Stomach (tissue), 19 donors: ENCODE data around the gene FOXJ2. TPM values are rescaled to one million over a fixed set of nuclear protein-coding genes. Genes with fewer than 3 reads are reported as not detected.
"Not testable (repeated sequence)": the region's sequence is repeated elsewhere in the genome, so short reads cannot be mapped to it uniquely, and the experiment has no call there.

Experiments
- DNase-seq, 2 donors: peaks; one replicate each; pipeline versions ENCODE4 v3.0.0 to v3.0.0-alpha.2; 2013 to 2019
- H3K27ac ChIP-seq, 5 donors: fragments of 200-600 bp in 4 of 5; sonication (generic) in 4 of 5; one replicate each; pipeline ENCODE4 v1.5.1; 2013 to 2019; ENCODE audit warnings: mild to moderate bottlenecking in 1 of 5, moderate library complexity in 1 of 5
- H3K27me3 ChIP-seq, 3 donors: fragments of 200-600 bp; sonication (generic); one replicate each; pipeline ENCODE4 v1.5.1; 2017 to 2019; ENCODE audit warnings: mixed run types in 1 of 3
- H3K36me3 ChIP-seq, 4 donors: fragments of 200-600 bp; sonication (generic); 1 replicate in 3 of 4; 2 replicates in 1 of 4; pipeline ENCODE4 v1.5.1; 2016 to 2019
- H3K4me1 ChIP-seq, 4 donors: fragments of 200-600 bp; sonication (generic); one replicate each; pipeline ENCODE4 v1.5.1; 2016 to 2019
- H3K4me3 ChIP-seq, 4 donors: fragments of 200-600 bp; sonication (generic) in 3 of 4; one replicate each; pipeline ENCODE4 v1.5.1; 2016 to 2019; ENCODE audit warnings: mild to moderate bottlenecking in 1 of 4
- H3K9me3 ChIP-seq, 4 donors: fragments of 200-600 bp; sonication (generic); one replicate each; pipeline ENCODE4 v1.5.1; 2016 to 2019
- EP300 ChIP-seq: sonication (generic); formaldehyde crosslinking; IDR thresholded peaks from one replicate; pipeline ENCODE4 v1.6.1; 2017; ENCODE audit warnings: antibody characterized with exemption
- POLR2A ChIP-seq, 4 donors: fragments of 450-650 bp; IDR thresholded peaks; one replicate each; pipeline ENCODE4 v1.6.1; 2016; ENCODE audit warnings: antibody characterized with exemption in 4 of 4, control low read depth in 2 of 4, mild to moderate bottlenecking in 1 of 4, moderate library complexity in 1 of 4
- POLR2AphosphoS5 ChIP-seq, 3 donors: sonication (generic); formaldehyde crosslinking; IDR thresholded peaks; one replicate each; pipeline ENCODE4 v1.6.1; 2016; ENCODE audit warnings: antibody characterized with exemption in 3 of 3
- WGBS, 5 donors: extraction: QIAGEN DNeasy Blood & Tissue Kit in 3 of 5; methylation state at CpG; one replicate each; pipeline versions ENCODE4 v1.1.5 to v1.1.7; 2013 to 2018; 5-methylcytosine and 5-hydroxymethylcytosine counted together
- intact Hi-C: fragments of 100-400 bp; cut with DNase I; formaldehyde crosslinking; loops from one replicate; pipeline ENCODE4 v1.15.1; 2023; ENCODE audit warnings: low total_unique reads
- long read RNA-seq, 10 donors: transcript quantifications; one replicate each; lab custom pipeline, GENCODE V29; 2026
- polyA plus RNA-seq, 3 donors: library from polyadenylated mRNA; stranded (reverse); fragments of 200-250 nt; gene quantifications; one replicate each; pipeline ENCODE4 v1.2.3, GENCODE V29; 2013
- total RNA-seq, 5 donors: library from RNA; depleted of rRNA; stranded (reverse); fragments of >200 nt; gene quantifications; one replicate each; pipeline versions ENCODE4 v1.1.0 to v1.2.3, GENCODE V29; 2014 to 2016
- TF ChIP-seq, protein P1 (sequence below), 7 experiments: fragments of 450-650 bp in 4 of 7; fragments of 200-600 bp in 3 of 7; sonication (generic) in 3 of 7; IDR thresholded peaks; one replicate each; pipeline ENCODE4 v1.5.1; 2016 to 2019; ENCODE audit warnings: antibody characterized with exemption in 7 of 7, control low read depth in 2 of 7, mild to moderate bottlenecking in 1 of 7
- donor health status: healthy with polysubstance abuse.
- donor health status: Bipolar disorder and iron deficiency.
- donor health status: healthy.

The FOXJ2 gene
- total RNA-seq (10 to 100 TPM; 14.5 to 25.2 (median 18.1) TPM), polyA plus RNA-seq (1 to 10 TPM; 4.5 to 5.5 (median 4.7) TPM)
- long read RNA-seq, donor 1 = 0 reads
- long read RNA-seq, donor 2, full-length matches to known transcripts = 2 of 2 reads
- long read RNA-seq, donor 2, partial matches to known transcripts = 0 of 2 reads
- long read RNA-seq, donor 2, other reads (novel, unspliced or antisense) = 0 of 2 reads
- long read RNA-seq, donor 3 = 0 reads
- long read RNA-seq, donor 4 = 0 reads
- long read RNA-seq, donor 5, full-length matches to known transcripts = 1 of 11 reads
- long read RNA-seq, donor 5, partial matches to known transcripts = 10 of 11 reads
- long read RNA-seq, donor 5, other reads (novel, unspliced or antisense) = 0 of 11 reads
- long read RNA-seq, donor 6 = 0 reads
- long read RNA-seq, donor 7, full-length matches to known transcripts = 1 of 1 reads
- long read RNA-seq, donor 7, partial matches to known transcripts = 0 of 1 reads
- long read RNA-seq, donor 7, other reads (novel, unspliced or antisense) = 0 of 1 reads
- long read RNA-seq, donor 8, partial matches to known transcripts = 5 of 5 reads
- long read RNA-seq, donor 8, other reads (novel, unspliced or antisense) = 0 of 5 reads
- long read RNA-seq, donor 9, full-length matches to known transcripts = 1 of 10 reads
- long read RNA-seq, donor 9, partial matches to known transcripts = 9 of 10 reads
- long read RNA-seq, donor 9, other reads (novel, unspliced or antisense) = 0 of 10 reads
- long read RNA-seq, donor 10 = 0 reads

DNA sequence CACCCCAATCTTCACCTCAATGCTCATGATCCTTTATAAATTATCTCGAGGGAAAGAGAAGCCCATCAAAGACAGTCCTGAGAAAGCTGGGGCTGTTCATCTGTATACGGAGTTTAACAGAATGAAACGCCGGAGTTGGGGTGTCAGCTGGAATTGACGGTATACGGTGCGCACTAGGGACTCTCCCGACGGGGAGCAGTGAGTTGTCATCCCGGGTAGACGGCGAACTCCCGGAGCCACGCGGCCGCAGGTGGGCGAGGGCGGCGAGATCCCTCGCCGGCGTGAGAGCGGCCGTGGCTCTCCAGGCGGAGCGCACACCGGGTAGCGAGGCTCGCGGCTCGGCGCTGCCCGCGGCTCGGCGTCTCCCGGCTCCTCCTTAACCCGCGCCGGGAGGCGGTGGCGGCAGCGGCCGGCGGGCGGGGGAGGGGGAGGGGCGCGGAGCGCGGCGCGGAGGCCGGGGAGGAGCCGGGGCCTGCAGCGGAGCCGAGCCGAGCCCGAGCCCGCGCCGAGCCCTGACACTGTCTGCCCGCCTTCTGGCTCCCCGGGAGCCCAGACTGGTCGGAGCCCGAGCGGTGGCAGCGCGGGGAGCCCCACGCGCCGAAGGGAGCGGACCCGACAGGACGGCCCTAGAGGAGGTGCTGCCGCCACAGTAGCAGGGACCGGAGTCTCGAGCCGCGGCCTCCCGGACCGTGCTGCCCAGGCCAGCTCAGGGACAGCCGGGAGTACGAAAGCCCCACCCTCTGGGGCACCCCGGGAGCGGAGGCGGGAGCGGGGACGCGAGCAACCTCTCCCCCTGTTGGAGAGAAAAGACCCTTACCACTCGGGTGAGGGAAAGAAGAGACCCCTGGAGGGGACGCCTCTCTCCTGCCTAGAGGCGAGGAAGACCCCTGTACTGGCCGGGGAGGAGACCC, at the start of gene FOXJ2:
FOXJ2 (plus strand) TSS at position 475 of the 911 bp plus-strand sequence. CDS start 7,117 bp downstream, outside the sequence.
- peak within 1 kb of the TSS; percentile 94 to 98 (median 98) for H3K27ac ChIP-seq
- WGBS, 5 donors = 0 to 1% (median 0%) methylated on average over 17 to 91 of the region's 93 CpGs
- intact Hi-C loops = no loop called here
- no peak for TF ChIP-seq POLR2A (IDR thresholded peaks at IDR 0.05)
- TF ChIP-seq POLR2AphosphoS5 (IDR thresholded peaks at IDR 0.05) = peak in 2 of 3 donors; percentile 48 to 70
- no peak for TF ChIP-seq EP300
- TF ChIP-seq, protein P1, sequence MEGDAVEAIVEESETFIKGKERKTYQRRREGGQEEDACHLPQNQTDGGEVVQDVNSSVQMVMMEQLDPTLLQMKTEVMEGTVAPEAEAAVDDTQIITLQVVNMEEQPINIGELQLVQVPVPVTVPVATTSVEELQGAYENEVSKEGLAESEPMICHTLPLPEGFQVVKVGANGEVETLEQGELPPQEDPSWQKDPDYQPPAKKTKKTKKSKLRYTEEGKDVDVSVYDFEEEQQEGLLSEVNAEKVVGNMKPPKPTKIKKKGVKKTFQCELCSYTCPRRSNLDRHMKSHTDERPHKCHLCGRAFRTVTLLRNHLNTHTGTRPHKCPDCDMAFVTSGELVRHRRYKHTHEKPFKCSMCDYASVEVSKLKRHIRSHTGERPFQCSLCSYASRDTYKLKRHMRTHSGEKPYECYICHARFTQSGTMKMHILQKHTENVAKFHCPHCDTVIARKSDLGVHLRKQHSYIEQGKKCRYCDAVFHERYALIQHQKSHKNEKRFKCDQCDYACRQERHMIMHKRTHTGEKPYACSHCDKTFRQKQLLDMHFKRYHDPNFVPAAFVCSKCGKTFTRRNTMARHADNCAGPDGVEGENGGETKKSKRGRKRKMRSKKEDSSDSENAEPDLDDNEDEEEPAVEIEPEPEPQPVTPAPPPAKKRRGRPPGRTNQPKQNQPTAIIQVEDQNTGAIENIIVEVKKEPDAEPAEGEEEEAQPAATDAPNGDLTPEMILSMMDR (IDR thresholded peaks at IDR 0.05) = no peak
- peak within 1 kb of the TSS; percentile 70 to 95 (median 78) for H3K4me3 ChIP-seq
- H3K27me3 ChIP-seq = no peaks in the 10 kb centered on the region
- H3K4me1 ChIP-seq = peaks cover 41 to 52% (median 50%) of the 10 kb centered on the region in 4 donors
- peak; percentile 86 to 95 for DNase-seq
- no peaks in the 10 kb centered on the region for H3K36me3 ChIP-seq
- no peaks in the 10 kb centered on the region for H3K9me3 ChIP-seq

GRCh38 chr12:7983019-7983418, 49.5 kb upstream of the FOXJ2 start:
- intact Hi-C loops, H3K4me1 ChIP-seq, H3K36me3 ChIP-seq, DNase-seq, H3K27ac ChIP-seq, H3K27me3 ChIP-seq, H3K4me3 ChIP-seq, H3K9me3 ChIP-seq: not testable (repeated sequence)
- 91 to 97% (median 95%) methylated on average over 10 to 11 of the region's 11 CpGs for WGBS, 5 donors

DNA sequence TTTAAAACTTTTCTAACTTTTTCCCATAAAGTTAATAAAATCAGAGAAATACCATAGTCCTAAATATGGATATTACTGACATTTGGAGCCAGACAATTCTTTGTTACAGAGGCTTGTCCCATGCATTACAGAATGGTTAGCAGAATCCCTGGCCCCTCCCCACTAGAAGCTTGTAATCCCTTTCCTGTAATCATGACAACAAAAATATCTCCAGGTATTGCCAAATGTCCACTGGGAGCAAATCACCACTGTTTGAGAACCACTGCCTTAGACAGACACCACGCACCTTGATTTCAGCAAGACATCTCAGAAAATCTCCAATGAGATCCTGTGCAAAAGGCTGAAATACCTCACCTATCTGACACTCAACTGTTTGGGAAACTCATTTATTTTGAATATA, 49.1 kb upstream of the FOXJ2 start:
- H3K27me3 ChIP-seq, intact Hi-C loops, H3K27ac ChIP-seq, H3K36me3 ChIP-seq, H3K9me3 ChIP-seq, H3K4me3 ChIP-seq, DNase-seq, H3K4me1 ChIP-seq: not testable (repeated sequence)
- 91 to 100% (median 96%) methylated on average over 1 of the region's 1 CpG for WGBS, 5 donors

DNA sequence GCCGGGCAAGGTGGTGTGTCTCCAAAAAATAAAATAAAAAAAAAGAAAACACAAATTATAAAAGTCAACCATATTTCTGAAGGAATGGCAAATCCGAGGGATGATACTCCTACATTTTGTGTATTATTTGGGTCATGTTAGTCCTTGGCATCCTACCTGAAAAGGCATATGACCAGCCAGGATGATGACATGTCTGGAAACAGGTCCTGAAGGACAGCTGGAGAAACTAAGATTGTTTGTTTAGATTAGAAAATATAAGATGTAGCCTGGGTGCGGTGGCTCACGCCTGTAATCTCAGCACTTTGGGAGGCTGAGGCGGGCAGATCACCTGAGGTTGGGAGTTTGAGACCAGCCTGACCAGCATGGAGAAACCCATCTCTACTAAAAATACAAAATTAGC, 47.6 kb upstream of the FOXJ2 start:
- TF ChIP-seq EP300 (no peak), POLR2AphosphoS5 (IDR thresholded peaks at IDR 0.05) (no peak), POLR2A (IDR thresholded peaks at IDR 0.05) (no peak)
- TF ChIP-seq, protein P1 (IDR thresholded peaks at IDR 0.05) = no peak
- H3K4me1 ChIP-seq = peaks cover 0 to 12% (median 9%) of the 10 kb centered on the region in 4 donors
- 77 to 95% (median 91%) methylated on average over 5 of the region's 5 CpGs for WGBS, 5 donors
- no peak overlapping the region for H3K27ac ChIP-seq
- no peaks in the 10 kb centered on the region for H3K9me3 ChIP-seq
- DNase-seq = no peak
- no peak overlapping the region for H3K4me3 ChIP-seq
- H3K27me3 ChIP-seq = no peaks in the 10 kb centered on the region
- intact Hi-C loops = no loop called here
- H3K36me3 ChIP-seq = no peaks in the 10 kb centered on the region
